Urothelium cell line (cell line): ENCODE results near the gene SLC25A39.
"Not testable (repeated sequence)": the region's sequence is repeated elsewhere in the genome, so short reads cannot be mapped to it uniquely, and the experiment has no call there.

Experiments used
- DNase-seq: peaks from one replicate; pipeline ENCODE4 v3.0.0; 2011; ENCODE audit warnings: low spot score, mixed read lengths
- FAIRE-seq: peaks from 2 replicates; lab custom pipeline; 2011; peaks lifted over from hg19 to GRCh38; lab: Jason Lieb, UNC

SLC25A39 gene

DNA sequence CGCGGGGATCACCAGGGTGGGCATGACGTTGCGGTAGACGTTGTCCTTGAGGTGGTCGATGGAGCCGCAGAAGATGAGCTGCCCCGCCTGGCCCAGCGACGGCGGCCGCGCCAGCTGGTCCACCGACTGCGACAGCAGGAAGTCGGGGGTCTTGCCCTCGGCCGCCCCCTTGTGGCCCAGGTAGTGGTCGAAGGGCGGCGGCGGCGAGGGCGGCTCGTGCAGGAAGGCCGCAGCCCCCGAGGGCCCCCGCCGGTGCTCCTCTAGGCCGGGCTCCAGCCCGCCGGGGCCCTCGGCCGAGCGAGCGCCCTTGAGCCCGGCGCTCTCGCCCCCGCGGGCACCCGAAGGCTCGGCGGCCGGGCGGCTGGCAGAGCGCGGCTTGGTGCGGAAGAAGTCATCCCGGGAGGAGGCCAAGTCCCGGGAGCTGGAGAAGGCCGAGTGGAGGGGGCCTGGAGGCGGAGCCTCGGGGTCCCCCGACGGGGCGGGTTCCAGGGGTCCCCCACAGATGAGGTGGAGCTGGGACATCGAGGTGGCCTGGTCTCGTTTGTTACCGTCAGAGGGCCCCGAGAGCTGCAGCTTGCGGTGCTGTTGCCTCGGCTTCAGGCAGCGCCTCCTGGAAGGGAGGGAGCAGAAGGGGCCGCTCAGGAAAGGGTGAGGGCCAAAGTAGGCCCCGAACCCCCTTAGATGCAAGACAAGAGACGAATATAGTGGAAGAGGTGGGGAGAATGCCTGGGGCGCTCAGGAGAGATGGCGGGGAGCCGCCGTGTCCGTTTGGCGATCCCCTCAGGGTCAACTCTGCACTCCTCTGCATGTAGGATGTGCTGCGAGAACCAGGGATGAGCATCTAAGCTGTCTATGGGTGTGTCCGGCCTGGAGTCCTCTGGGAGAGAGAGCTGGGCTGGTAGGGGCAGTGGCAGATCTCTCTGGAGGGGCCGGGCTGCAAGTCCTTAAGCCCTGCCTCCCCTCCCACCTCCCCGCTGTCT lies 30.2 kb upstream of the SLC25A39 start:
- no peak for FAIRE-seq
- DNase-seq: no peak

DNA sequence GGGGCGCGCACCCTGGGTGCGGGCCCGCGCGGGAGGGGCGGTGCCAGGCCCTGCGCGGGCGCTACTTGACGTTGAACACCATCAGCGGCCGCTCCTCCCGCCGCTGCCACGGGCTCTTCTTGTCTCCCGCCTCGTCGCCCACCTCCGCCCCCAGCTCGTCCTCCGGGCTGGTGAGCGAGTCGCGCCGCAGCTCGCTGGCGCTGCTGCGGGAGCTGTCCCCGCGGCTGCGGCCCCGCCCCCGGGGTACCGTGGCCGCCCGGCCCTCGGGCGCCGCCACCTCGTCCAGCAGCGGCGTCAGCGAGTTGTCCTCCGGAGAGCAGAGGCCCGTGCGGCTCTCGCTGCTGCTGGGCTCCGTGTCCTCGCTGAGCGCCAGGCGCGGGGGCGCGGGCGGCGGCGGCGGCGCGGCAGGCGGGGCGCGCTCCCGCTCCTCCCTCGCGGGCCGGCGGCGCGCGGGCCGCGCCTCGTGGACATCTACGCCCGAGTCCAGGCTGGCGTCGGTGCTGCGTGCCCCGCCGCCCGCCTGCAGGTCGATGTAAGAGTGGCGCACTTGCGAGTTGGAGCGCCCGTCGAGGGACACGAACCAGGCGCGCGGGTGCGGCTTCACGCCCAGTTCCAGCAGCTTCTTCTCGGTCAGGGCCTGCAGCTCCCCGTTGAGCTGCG lies 29.2 kb upstream of the SLC25A39 start:
- DNase-seq: no peak
- no peak for FAIRE-seq

DNA sequence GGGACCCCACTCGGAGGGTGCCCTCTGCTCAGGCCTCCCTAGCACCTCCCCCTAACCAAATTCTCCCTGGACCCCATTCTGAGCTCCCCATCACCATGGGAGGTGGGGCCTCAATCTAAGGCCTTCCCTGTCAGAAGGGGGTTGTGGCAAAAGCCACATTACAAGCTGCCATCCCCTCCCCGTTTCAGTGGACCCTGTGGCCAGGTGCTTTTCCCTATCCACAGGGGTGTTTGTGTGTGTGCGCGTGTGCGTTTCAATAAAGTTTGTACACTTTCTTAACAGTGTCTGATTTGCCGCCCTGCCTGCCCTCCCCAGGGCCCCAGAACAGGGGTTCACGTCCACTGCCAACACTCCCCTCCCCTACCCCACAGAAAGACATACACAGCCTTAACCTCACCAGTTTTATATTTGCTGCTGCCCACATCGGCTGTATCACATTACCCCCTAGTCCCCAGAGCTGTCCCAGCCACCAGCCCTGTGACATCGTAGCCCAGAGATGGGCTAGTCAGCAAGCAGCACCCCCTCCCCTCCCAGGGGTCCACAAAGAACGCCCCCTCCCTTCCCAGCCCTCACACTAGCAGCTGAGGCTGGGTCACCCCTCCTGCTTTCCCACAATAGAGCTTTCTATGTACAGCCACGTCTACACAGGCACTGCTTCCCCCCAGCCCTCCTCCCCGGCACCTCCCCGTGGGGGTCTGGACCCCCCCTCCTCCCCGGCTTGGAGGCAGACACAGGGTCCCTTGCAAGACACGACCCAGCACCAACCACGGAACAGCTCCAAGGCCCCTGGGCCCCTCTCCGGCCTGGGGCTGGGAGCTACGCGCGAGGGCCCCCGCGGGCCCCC lies 28.4 kb upstream of the SLC25A39 start:
- no peak for DNase-seq
- no peak for FAIRE-seq

DNA sequence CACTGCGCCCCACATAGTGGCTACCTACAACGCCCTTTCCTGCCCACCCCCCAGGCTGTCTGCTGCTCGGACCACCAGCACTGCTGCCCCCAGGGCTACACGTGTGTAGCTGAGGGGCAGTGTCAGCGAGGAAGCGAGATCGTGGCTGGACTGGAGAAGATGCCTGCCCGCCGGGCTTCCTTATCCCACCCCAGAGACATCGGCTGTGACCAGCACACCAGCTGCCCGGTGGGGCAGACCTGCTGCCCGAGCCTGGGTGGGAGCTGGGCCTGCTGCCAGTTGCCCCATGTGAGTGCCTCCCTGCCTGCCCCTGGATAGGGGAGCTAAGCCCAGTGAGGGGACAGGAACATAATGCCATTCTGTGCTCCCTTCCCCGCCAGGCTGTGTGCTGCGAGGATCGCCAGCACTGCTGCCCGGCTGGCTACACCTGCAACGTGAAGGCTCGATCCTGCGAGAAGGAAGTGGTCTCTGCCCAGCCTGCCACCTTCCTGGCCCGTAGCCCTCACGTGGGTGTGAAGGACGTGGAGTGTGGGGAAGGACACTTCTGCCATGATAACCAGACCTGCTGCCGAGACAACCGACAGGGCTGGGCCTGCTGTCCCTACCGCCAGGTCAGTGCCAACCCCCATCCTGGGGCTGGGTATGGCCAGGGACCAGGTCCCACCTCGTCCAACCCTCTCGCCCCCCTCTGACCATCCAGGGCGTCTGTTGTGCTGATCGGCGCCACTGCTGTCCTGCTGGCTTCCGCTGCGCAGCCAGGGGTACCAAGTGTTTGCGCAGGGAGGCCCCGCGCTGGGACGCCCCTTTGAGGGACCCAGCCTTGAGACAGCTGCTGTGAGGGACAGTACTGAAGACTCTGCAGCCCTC lies 27.6 kb upstream of the SLC25A39 start:
- FAIRE-seq (peak; percentile 71), DNase-seq (no peak)

DNA sequence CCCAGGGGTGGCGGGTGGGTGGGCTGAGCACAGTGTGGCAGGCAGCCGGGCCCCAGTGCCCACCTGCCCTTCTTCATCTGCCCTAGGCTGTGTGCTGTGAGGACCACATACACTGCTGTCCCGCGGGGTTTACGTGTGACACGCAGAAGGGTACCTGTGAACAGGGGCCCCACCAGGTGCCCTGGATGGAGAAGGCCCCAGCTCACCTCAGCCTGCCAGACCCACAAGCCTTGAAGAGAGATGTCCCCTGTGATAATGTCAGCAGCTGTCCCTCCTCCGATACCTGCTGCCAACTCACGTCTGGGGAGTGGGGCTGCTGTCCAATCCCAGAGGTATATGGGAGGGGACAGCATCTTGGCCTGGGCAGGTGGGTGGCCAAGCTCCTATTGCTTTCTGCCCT lies 26.8 kb upstream of the SLC25A39 start:
- FAIRE-seq: no peak
- no peak for DNase-seq

DNA sequence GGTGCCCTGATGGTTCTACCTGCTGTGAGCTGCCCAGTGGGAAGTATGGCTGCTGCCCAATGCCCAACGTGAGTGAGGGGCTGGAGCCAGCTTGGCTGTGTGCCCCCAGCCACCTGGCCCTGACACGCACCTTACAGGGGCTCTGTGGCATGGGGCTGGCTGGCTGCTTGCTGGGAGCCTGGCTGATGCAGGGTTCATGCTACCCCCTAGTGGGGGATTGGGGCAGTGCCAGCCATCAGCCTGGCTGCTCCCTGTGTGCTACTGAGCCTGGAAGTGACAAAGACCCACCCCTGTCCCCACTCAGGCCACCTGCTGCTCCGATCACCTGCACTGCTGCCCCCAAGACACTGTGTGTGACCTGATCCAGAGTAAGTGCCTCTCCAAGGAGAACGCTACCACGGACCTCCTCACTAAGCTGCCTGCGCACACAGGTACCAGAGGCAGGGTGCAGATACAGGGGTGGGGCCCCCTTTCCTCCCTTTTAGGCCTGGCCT lies 26.2 kb upstream of the SLC25A39 start:
- FAIRE-seq (peak; percentile 91), DNase-seq (peak; percentile 82)

DNA sequence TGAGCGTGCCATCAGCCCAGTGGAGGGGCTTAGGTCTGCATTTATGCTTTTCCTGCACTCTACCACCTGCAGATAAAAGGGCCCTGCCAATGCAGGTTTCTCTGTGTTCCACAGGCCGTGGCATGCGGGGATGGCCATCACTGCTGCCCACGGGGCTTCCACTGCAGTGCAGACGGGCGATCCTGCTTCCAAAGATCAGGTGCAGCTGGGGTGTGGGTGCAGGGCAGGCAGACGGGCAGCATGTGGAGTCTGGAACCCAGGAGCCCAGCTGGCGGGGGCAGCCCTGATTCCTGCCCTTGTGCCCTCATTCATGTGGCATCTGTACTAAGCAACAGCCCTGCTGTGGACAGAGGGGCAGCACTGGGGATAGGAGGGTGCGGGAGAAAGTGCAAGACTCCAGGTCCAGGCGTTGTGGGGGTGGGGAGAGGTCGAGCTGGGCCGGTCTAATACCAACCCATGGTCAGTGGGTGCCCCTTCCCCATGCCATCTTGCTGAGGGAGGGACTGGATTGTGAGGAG lies 25.0 kb upstream of the SLC25A39 start:
- FAIRE-seq: no peak

DNA sequence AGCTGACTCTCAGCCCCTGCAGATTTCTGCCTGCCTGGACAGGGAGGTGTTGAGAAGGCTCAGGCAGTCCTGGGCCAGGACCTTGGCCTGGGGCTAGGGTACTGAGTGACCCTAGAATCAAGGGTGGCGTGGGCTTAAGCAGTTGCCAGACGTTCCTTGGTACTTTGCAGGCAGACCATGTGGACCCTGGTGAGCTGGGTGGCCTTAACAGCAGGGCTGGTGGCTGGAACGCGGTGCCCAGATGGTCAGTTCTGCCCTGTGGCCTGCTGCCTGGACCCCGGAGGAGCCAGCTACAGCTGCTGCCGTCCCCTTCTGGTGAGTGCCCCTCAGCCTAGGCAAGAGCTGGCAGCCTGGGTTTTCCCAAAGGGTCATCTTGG lies 24.4 kb upstream of the SLC25A39 start:
- FAIRE-seq: no peak
- no peak for DNase-seq

More for the DNA sequence above, 25.0 kb upstream of the SLC25A39 start:
- no peak for DNase-seq

DNA sequence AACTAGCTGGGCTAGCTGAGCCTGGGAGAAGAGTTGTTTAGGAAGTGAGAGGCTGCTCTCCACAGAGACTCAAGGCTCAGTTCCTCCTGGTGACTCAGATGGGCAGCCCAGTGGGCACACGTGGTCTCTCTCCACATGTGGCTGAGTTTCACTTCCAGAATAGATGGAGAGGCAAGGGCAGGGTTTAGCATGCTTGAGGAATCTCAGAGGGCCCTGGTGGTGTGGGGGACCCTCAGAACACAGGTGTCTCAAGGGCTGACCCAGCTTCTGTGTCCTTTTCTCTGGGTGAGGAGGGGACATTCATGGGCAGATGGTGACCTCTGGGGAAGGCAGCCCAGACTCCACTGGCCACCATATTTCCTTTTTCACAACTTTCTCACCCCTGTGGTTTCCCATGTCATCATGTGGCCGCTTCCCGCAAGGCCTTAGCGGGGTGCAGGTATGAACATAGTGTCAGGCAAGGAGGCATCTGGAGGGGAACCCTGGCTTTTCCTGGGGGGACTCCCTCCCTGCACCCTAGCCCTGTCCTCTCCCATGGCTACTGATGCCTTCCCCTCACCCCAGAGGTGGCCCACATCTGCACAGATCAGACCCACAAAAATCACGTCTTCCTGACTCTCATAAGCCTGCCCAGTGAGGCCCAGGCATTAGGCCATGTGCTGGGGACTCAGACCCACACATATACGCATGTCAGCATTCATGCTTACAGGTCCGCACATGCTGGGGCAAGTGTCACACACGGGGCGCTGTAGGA lies 23.8 kb upstream of the SLC25A39 start:
- no peak for DNase-seq
- FAIRE-seq: no peak

DNA sequence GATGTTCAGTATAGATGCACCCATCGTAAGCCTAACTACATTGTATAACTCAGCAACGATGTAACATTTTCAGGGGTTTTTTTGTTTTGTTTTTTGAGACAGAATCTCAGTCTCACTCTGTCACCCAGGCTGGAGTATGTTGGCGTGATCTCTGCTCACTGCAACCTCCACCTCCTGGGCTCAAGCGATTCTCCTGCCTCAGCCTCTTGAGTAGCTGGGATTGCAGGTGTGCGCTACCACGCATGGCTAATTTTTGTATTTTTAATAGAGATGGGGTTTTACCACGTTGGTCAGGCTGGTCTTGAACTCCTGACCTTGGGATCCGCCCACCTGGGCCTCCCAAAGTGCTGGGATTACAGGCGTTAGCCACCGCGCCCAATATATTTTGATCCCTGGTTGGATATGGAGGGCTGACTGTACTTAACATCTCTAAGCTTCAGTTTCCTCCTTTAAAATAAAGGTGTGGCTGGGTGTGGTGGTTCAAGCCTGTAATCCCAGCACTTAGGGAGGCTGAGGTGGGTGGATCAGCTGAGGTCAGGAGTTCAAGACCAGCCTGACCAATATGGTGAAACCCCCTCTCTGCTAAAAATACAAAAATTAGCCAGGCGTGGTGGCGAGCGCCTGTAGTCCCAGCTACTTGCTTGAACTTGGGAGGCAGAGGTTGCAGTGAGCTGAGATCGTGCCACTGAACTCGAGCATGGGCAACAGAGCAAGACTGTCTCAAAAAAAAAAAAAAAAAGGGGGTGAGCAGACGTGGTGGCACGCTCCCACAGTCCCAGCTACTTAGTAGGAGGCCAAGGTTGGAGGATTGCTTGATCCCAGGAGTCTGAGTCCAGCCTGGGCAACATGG lies 22.8 kb upstream of the SLC25A39 start:
- FAIRE-seq: not testable (repeated sequence)

DNA sequence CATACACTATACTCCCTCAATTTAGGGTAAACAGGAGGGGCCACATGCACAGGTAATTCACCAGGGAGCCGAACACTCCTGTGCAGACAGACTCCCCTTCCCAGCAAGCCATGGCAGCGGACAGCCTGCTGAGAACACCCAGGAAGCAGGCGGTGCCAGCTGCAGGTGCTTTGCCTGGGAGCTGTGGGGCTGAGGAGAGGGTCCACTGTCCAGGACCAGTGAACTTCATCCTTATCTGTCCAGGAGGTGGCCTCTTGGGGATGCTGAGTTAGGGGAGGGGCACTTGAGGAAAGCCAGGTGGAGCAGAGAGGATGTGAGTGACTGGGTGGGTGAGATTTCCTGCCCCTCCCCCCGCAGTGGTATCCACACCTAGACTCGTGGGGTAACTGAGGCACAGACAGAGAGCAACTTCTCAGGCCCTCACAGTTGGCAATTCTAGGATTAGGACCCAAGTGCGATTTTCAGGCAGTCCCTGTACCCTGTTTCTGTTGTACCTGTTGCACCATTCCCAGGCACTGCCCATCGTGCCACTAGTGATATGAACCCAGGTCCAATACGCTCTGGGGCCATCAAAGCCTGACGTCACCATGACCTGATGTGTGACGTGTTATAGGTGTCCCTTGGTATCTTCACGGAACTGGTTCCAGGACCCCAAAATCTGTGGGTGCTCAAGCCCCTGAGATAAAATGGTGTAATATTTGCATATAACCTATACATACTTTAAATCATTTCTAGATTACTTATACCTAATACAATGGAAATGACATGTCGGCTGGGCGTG lies 21.6 kb upstream of the SLC25A39 start:
- FAIRE-seq (no peak), DNase-seq (no peak)

More for the DNA sequence above, 22.8 kb upstream of the SLC25A39 start:
- DNase-seq: not testable (repeated sequence)

DNA sequence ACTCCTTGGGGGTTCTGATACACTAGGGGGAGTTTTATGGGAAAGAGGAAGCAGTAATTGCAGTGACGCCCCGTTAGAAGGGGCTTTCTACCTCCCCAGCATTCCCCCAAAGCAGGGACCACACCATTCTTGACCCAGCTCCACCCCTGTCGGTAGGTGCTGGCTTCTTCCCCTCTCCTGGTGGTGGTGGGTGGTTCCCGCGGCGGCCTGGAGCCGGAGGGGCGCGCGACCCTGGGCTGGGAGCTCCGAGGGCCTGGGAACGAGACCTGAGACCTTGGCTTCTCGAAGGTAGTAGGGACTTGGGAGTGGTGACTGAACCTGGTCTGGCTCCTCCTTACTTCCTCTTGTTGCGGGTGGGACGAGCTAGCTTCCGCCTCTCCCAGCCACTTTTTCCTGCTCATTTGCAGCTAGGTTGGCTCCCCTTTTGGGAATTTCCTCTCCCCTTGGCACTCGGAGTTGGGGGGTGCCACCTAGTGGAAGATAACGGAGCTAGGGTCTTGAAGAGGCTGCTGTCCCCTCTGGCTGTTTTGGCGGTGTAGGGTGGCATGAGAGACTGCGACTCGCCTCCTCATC lies 20.9 kb upstream of the SLC25A39 start:
- FAIRE-seq: no peak
- DNase-seq: peak; percentile 73

DNA sequence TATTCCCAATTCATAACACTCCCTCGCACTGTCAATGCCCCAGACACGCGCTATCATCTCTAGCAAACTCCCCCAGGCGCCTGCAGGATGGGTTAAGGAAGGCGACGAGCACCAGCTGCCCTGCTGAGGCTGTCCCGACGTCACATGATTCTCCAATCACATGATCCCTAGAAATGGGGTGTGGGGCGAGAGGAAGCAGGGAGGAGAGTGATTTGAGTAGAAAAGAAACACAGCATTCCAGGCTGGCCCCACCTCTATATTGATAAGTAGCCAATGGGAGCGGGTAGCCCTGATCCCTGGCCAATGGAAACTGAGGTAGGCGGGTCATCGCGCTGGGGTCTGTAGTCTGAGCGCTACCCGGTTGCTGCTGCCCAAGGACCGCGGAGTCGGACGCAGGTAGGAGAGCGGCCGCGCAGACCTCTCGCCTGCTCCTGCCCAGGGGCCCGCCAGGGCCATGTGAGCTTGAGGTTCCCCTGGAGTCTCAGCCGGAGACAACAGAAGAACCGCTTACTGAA lies 20.4 kb upstream of the SLC25A39 start, which contains the start of gene GRN:
Gene GRN (plus strand): TSS at position 364 of the 515 bp plus-strand sequence. CDS start 3,863 bp downstream, outside the sequence.
- FAIRE-seq: peak; percentile 63
- peak; percentile 98 for DNase-seq

DNA sequence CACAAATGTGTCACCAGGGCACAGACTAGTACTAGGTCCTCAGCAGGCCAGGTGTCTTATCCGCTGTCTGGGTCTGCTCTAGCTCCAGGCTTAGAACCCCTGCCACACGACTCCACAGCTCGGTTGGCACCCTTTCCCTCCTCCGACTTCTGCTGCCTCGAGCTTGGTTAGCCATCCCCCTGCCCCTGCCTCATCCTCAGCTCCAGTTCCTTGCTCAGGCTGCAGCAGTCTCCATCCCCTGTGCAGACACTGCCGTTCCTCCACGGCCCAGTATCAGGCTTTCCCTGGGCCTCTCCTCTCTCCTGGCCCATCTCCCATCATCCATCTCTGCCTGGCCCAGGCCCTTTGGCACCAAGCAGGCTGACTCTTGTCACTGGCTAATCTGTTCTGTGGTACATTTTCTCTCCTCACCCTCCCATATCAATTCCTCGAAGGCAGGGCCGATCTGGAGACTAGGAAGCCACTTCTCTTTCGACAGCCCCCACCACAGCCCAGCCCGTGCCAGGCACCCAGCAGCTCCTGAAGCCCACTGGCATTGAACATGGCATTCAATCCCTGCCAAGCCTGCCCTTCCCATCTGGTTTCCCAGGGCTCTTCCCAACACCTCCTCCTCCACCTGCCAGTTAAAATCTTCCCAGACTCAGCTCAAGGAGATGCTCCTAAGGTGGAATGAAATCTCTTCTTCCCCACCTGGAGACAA lies 19.0 kb upstream of the SLC25A39 start:
- no peak for DNase-seq

DNA sequence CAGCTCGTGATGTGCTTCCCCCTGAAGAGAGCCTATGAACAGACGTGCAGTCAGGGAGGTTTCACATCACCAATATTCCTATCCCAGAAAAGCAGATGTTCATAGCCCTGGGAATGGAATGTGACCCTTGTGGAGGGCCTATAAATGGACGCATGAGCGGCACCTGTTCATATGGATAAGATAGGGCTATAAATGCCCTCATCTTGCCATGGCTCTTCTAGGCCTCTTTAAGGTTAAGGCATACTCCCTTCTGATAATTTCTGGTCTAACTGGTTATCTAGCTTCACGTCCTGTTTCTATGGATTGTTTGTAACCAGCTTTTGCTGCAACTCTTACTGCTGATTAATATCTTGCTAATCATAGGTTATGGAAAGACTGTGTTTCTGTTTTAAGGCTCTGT lies 15.9 kb upstream of the SLC25A39 start:
- not testable (repeated sequence) for FAIRE-seq

More for the DNA sequence above, 19.0 kb upstream of the SLC25A39 start:
- no peak for FAIRE-seq

DNA sequence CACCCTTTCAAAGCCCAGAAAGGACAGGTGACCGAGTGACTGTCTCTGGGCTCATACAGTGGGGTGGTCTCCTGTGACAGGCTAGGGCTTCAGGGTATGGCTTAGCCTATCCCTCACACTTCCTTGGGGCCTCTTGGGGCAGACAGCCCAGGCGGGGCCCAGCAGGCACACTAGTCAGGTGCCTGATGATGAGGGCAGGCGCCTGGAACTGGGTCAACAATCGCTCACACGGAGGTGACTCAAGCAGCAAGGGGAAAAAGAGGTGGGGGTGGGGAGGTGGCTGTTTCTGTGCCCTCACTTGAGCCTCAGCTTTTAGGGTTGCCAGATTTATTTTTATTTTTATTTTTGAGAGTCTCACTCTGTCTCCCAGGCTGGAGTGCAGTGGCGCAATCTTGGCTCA lies 14.1 kb upstream of the SLC25A39 start:
- peak; percentile 46 for DNase-seq
- FAIRE-seq: no peak

More for the DNA sequence above, 15.9 kb upstream of the SLC25A39 start:
- not testable (repeated sequence) for DNase-seq
